IPS-11a (cell line): ENCODE measurements around the gene RHOB.
"Not testable (repeated sequence)": the region's sequence is repeated elsewhere in the genome, so short reads cannot be mapped to it uniquely, and the experiment has no call there.

ENCODE experiments used
- H3K4me3 ChIP-seq: one replicate; pipeline ENCODE4 v1.5.1; 2013; ENCODE audit warnings: low read depth, low read length, control low read depth

Gene RHOB

DNA sequence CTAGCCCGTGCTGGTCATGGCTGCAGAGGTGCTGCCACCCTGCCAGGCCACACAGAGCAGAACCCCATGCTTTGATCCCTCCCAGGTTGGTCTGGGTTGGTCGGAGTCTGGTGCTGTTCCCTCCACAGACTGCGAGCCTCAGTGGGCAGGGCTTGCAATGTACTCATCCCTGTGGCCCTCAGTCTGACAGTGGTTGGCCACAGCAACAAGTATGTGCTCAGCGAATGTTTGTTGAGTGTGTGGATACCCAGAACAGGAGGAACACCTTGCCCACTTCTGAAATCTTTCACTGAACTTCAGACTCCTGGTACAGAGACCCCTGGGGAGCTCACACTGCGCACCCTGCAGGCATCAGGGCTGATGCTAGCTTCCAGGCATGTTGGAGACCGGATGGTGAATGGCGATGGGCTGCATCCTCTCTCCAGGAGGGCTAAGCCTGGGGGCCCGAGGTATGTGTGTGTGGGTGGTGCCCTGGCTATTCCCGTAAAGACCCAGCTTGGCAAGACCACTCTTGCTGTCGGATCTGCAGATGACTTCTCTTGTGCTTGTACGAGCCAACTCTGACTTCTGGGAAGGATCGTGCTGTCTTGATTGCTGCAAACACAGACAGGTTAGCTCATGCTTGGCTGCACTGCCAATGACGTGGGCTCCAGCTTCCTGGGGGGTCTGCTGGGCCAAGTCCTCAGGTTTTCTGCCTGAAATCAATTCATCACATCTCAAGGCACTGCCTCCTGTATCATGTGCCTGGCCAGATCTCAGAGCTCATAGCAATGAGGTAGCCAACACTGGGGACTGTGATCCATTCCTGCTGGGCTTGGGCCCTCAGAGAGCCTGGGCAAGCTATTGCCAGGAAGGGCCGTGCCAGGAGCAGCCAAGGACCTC lies 43.7 kb downstream of the RHOB start:
- H3K4me3 ChIP-seq: no peak overlapping the region

DNA sequence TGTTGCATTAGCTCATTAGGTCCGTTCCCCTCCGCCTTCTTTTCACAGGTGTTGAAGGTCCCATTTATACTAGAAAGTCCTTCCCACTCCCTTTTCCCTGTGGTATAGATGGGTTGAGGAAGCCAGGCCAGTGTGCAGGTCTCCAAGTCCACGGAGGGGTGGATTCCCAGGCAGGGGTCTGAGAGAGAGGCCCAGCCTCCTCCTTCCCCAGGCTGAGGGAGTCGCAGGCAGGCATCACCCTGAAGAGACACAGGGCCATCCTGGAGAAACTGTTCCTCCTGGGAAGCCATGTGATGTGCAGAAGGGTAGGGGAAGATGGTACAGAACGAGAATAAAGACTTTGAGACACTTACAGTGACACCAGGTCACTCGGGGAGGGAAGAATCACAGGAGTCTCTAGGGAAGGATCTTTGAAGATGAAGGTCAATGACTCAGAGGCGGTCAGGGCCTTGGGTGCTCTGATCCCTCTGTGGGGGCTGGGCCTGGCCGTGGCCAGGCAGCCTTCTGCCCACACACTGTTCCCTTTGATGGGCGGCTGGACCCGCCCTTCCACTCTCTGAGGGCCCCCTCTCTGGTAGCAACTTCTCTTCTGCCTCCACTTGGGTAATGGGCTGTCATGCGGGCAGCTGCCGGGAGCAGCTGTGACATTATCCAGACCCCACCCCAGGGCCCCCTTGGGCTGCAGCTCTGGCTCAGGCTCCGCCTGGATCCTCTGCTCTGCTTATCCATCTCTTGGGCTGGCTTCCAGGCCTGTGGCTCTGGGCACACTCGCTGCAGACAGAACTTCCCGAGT lies 45.1 kb downstream of the RHOB start:
- H3K4me3 ChIP-seq: no peak overlapping the region

- not testable (repeated sequence) for H3K4me3 ChIP-seq
These were observed 46.2 kb downstream of the RHOB start for GRCh38 chr2:20493095-20493494.

- no peak overlapping the region for H3K4me3 ChIP-seq
These were observed 47.4 kb downstream of the RHOB start for GRCh38 chr2:20494241-20494640.

GRCh38 chr2:20496076-20496872 lies 49.4 kb downstream of the RHOB start:
- no peak overlapping the region for H3K4me3 ChIP-seq

DNA sequence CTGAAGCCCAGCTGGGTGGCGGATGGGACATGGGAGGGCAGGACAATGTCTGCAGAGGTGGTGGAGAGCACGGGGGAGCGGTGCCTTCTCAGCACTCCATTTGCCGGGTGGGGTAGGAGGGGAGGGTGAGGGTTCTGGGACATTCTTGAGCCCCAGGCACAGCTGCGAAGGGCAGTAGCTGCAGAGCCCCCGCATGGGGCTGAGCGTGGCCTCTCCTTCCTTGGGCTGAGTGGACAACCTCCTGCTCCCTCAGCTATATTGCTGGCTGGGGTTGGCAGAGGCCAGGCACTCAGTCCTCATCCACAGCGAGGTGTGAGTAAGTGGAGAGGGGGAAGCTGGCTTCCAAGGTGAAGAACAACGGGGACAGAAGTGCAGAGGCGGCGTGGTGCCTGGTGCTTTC lies 50.1 kb downstream of the RHOB start:
- H3K4me3 ChIP-seq: no peak overlapping the region
